GM19455 (cell line): Measurements from ENCODE around the gene CCDC12.

Source experiments
- ATAC-seq: cut with Tn5 transposase; IDR thresholded peaks from one replicate; pipeline ENCODE4 v1.9.1; 2021; ENCODE audit not compliant: unreplicated experiment

Gene CCDC12

GRCh38 chr3:46895761-46896160, 80.8 kb downstream of the CCDC12 start:
- ATAC-seq = no peak

DNA sequence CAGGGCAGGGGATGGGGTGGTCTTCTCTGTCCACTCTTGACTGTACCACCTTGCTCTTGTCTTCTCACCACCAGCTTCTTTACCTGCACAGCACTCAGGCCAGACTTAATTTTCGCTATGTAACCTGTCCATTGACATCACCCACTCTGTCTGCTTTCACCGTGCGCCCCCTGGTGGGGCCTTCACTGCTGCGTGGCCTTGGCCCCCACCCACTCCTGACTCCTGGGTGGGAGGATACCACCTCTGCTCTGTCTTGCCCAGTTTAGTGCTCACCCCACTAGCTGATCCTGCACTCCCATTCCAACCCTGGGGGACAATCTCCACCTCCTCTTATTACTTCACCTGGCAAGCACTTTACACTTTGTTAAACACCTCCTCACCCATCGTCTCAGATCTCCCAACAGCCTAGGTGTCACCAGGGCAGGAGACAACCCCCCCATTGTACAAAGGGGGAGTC, 81.3 kb downstream of the CCDC12 start:
- ATAC-seq = no peak

DNA sequence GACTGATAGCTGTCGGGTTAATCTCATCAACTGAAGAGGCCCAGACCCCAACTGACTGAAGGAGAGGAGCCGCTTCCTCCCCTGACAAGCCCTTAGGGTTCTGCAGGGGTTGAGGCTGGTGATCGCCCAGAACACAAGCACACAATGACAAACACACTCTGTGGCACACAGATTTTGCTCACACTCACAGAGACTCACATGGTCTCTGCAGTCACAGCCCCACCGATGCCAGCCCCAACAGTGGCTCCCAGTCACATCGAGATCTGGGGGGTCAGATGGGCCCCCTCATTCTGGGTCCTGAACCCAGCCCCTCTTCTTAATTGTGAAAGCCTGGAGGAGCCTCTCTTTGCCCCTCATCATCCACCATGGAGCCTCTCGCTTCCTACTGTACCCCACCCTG, 82.3 kb downstream of the CCDC12 start:
- no peak for ATAC-seq

- ATAC-seq = no peak
Observed at GRCh38 chr3:46893763-46894162, 82.8 kb downstream of the CCDC12 start.

GRCh38 chr3:46893146-46893748, 83.3 kb downstream of the CCDC12 start:
- ATAC-seq = no peak

DNA sequence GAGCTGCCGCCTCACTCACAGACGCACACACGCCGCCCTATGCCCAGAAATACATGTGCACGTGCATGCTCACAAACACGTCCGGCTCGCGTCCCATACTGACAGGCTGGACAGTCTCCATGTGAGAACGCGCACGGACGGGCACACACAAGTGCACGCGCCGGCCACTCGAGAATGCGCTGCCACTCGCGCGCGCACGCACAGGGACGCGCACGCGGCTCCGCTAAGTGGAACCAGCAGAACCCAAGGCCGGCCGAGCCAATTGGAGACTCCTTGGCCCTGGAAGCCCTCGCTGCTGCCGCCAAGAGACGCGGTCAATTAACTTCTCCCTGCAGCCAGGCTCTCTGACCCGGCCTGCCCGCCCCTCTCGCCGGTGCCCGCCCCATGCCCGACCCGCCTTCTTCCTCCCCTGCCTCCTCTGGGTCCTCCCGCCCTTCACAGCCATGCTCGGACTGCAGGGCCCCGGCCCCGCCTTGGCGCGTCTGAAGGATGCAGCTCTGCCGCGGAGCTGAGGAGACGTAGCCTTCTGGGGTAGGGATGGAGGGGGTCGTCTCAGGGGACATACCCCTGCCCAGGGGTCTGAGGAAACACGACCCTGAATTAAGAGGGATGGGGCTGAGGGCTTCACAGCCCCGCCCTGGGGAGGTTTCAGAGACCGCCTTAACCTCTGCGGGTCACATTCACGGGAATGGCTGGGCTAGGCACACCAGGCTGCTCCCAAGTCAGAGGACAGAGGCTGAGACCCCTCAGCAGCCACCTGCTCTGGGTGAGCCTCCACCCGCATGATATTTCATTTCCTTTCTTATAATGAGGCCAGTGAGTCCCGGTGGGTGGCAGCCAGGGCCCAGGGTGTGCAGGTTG, 84.0 kb downstream of the CCDC12 start:
- ATAC-seq = no peak

GRCh38 chr3:46891132-46891531, 85.4 kb downstream of the CCDC12 start:
- no peak for ATAC-seq

DNA sequence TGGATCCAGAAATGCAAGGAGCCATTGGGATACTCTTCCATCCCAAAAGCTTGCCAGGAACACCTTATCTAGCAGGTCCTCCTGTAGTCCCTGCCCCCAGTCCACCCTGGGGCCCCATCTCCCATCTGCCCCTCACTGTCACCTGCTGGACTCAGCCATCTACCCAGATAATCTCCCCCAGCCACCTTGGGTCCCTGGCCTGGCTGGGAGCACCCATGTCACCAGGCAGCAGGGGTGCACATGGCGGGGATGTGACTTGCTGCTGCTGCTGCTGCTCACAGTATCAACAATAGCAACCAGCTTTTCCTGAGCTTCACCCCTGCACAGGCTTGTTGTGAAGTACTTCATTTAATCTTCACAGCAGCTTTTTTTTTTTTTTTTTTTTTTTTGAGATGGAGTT, 86.4 kb downstream of the CCDC12 start:
- ATAC-seq = no peak

GRCh38 chr3:46889381-46890110, 87.0 kb downstream of the CCDC12 start:
- ATAC-seq = no peak

DNA sequence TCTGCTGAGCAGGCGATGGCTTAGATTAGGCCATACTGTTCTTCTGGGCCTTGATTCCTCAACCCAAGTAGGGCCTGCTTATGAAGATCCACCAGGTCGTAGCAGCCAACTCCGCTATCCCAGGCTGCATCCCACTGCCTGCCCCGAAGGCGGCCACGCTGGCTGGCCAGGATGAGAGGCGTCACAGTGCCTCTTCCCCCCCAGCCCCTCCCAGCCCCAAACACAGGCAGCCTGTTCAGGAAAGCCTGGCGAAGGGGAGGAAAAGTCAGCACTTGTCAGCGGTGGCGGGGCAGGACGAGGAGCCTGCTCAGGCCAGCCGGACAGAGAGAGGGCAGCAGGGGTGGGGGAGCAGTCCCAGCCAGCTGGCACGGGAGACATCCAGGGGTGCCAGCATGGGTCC, 87.8 kb downstream of the CCDC12 start:
- ATAC-seq = no peak

DNA sequence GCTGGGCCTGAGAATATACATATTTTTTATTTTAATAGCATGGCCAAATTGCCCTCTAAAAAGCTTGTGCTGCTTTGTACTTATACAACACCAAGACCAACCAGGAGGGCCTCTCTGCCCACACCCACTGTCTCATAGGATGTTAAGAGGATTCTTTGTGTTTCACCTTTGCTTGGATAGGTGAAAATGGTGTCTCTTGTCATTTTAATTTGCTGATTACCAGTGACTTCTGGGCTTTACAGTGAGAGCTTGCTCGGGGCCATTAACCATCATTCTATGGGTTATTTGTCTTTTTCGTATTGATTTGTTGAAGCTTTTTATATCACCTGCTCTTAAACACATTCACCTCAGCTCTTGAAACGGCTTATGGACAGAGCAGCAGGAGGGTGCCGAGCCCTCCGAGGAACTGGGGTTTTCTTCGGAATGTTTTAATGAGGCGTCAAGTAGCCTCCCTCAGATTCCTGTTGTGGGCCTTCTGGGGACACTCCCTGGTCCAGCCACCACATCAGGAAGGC, 88.5 kb downstream of the CCDC12 start:
- ATAC-seq = no peak

- ATAC-seq = no peak
Observed at GRCh38 chr3:46885612-46886011, 90.9 kb downstream of the CCDC12 start.

DNA sequence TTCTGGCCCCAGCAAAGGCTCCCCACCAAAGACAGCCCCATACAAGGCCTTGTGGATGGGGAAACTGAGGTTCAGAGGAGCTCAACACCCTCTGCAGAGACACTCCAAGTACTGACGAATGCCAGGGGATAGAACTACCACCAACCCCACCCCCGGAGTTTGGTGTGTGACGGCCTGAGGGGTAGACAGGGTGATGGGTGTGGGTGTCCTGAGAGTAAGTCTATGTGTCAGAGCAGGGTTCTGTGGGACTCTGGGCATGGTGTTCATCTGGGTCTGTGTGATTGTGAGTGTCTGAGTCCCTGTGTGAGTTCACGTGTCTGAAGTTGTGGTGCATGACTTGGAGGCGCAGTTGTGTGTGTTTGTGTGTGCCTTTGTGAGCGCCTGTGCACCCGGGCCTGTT, 91.6 kb downstream of the CCDC12 start:
- ATAC-seq = no peak

DNA sequence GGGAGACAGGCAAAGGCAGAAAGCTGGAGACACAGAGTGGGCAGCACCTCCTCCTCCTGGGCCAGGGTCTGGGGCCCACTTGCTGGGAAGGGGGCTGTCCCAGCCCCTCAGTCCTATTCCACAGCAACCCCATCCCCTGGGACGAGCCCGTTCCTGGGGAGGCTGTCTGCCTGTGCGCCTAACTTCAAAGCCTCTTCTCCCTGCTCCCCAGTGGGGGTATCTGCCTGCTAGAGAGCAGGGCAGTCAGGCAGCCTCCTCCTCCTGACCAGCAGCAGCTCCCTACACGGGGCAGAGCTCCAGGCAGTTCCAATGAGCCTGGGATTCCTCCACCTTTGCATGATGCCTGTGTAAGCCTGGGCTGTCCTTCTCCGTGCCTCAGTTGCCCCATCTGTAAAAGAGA, 92.1 kb downstream of the CCDC12 start:
- no peak for ATAC-seq

DNA sequence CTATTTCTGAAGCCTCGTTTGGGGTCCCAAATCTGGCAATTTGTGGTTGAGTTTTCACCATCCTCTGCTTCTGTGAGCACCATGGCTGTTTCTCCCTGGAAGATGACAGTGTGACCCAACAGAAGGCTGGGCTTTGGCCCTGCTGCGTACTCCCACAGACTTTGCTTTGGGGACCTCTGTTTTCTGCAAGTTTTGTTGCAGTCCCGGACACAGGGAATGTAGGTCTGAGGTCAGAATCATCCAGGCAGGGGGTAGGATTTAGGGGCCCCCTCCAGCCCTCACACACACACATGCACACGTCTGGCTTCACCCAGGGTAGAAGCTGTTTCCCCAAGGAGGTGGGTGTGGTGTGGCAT, 92.7 kb downstream of the CCDC12 start:
- ATAC-seq = no peak

DNA sequence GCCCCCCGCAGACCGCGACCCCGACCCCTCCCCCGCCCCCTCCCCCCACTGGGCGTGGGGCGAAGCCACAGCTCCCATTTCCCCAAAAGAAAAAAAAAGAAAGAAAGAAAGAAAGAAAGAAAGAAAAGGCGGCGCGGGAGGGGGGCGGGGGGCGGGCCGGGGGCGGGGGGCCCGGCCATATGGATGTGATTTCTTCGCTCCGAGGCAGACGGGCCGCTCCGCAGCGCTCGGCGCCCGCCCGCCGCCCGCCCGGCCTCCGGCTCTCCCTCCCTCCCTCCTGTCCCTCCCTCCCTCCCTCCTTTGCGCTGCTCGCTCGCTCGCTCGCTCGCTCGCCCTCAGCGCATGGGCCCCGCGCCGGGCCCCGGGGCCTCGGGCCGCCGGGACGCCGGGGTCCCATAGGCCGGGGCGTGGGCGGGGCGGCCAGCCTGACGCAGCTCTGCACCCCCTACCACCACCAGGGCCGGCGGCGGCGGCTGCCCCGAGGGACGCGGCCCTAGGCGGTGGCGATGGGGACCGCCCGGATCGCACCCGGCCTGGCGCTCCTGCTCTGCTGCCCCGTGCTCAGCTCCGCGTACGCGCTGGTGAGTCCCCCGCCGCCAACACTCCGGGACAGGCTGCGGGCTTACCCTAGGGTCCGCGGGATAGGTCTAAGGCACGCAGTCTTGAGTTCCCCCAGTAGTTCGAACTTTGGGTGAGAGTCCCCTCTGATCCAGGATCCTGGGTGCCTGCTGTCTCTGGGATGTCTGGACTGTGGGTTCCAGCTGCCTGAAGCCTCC, 93.3 kb downstream of the CCDC12 start:
- no peak for ATAC-seq

- no peak for ATAC-seq
Observed at GRCh38 chr3:46882377-46883053, 94.0 kb downstream of the CCDC12 start.

DNA sequence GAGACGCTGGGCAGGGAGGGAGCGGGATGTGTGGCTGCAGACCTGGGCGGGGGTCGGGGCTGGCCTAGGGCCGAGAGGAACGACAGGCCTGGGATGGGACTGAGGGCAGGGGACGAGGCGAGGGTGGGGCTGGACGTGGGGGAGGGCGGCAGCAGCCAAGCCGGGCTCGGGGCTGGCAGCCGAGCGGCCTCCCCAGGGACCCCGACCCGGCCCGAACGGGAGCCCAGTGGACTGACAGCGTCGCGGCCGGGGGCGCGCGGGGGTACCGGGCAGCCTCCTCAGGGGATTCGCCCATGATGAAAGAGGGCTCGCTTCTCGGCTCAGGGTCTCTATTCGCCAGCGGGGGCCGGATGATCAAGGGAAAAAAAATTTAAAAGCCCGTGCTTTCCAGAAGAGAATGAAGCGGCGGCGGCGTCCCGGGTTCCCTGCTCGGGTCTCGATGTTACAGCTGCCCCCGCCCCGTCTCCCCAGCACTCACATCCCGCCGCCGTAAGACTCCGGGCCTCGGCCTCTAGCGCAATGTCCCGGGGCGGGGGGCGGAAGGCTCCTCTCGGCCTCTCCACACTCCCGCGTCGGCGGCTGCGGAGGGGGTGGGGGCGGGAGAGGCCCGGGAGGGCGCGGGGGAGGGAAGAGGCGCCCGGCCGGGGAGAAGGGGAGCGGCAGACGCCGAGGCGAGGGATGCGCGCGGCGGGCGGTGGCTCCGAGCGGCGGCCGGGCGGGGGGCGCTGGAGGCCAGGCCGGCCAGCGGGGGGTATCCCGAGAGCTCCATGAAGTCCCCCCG, 94.8 kb downstream of the CCDC12 start:
- ATAC-seq = no peak

GRCh38 chr3:46880884-46881595, 95.5 kb downstream of the CCDC12 start:
- ATAC-seq = no peak
